ENCODE measurements around the gene KIF3B.
"Not testable (repeated sequence)": the region's sequence is repeated elsewhere in the genome, so short reads cannot be mapped to it uniquely, and the experiment has no call there.

GRCh38 chr20:32289299-32289660, 11.8 kb downstream of the KIF3B start:
- not testable (repeated sequence) for TF ChIP-seq CTCF (optimal IDR thresholded peaks at IDR 0.05 in 1 of 3, IDR thresholded peaks at IDR 0.05 in 1 of 3, conservative IDR thresholded peaks at IDR 0.05 in 1 of 3; ENCODE audit: extremely low read depth in 1 of 3, insufficient read depth in 2 of 3, low read length in 3 of 3); EZH2 (IDR thresholded peaks at IDR 0.05; ENCODE audit: low read length)

Data from keratinocyte (primary cell).